H1 (cell line): ENCODE results near the gene HS3ST6. TPM values are rescaled to one million over a fixed set of nuclear protein-coding genes. Genes with fewer than 3 reads are reported as not detected.

Source experiments
- CTCF ChIA-PET: fragments of 300-600 bp; sonication (Branson Sonifier 250); formaldehyde crosslinking; loops from one replicate; lab custom pipeline; 2021; ENCODE audit not compliant: partially characterized antibody; lab: Charles Lee
- POLR2A ChIA-PET: fragments of 300-600 bp; sonication (Branson Sonifier 250); formaldehyde crosslinking; loops from one replicate; lab custom pipeline; 2021; ENCODE audit warnings: inconsistent platforms; ENCODE audit not compliant: partially characterized antibody; lab: Charles Lee
- DNase-seq, 2 experiments: peaks; one replicate each; pipeline versions ENCODE4 v3.0.0 to v3.0.0-alpha.2; 2010 to 2022; ENCODE audit warnings: low spot score in 2 of 2, low read depth in 1 of 2, mixed read lengths in 1 of 2
- FAIRE-seq: peaks from 2 replicates; lab custom pipeline; 2011; peaks lifted over from hg19 to GRCh38; lab: Jason Lieb, UNC
- H2AFZ ChIP-seq: 2 replicates; pipeline ENCODE4 v1.8.1; 2012; ENCODE audit warnings: low read length, inconsistent platforms
- H2AK5ac ChIP-seq: 2 replicates; pipeline ENCODE4 v1.6.1; 2013; ENCODE audit warnings: low read depth, low read length
- H2BK120ac ChIP-seq: replicated peaks from 2 replicates; pipeline ENCODE3; 2013; ENCODE audit warnings: low read depth, low read length, inconsistent platforms
- H2BK12ac ChIP-seq: 2 replicates; pipeline ENCODE4 v1.6.1; 2013; ENCODE audit warnings: low read depth, low read length
- H2BK15ac ChIP-seq: 2 replicates; pipeline ENCODE4 v1.6.1; 2013; ENCODE audit warnings: low read length
- H2BK20ac ChIP-seq: 2 replicates; pipeline ENCODE4 v1.6.1; 2013; ENCODE audit warnings: low read length
- H2BK5ac ChIP-seq: 2 replicates; pipeline ENCODE4 v1.6.1; 2013; ENCODE audit warnings: low read depth, low read length
- H3K14ac ChIP-seq: 2 replicates; pipeline ENCODE4 v1.6.1; 2013; ENCODE audit warnings: inconsistent platforms; ENCODE audit not compliant: insufficient read length
- H3K18ac ChIP-seq: 2 replicates; pipeline ENCODE4 v1.6.1; 2013; ENCODE audit warnings: low read length; ENCODE audit errors: extremely low read depth
- H3K23ac ChIP-seq: 2 replicates; pipeline ENCODE4 v1.6.1; 2013; ENCODE audit warnings: inconsistent platforms; ENCODE audit not compliant: insufficient read length
- H3K23me2 ChIP-seq: 2 replicates; pipeline ENCODE4 v1.6.1; 2013; ENCODE audit warnings: low read depth, low read length
- H3K27ac ChIP-seq: 2 replicates; pipeline ENCODE4 v1.6.1; 2011; ENCODE audit warnings: low read depth, low read length, inconsistent platforms
- H3K27me3 ChIP-seq, 4 experiments: replicated peaks in 1 of 4; 1 replicate in 1 of 4; 2 replicates in 3 of 4; pipeline versions ENCODE4 v1.6.1 to v1.8.1; 2011 to 2013; ENCODE audit warnings: low read length in 3 of 4, mild to moderate bottlenecking in 3 of 4, inconsistent platforms in 2 of 4, mixed read lengths in 2 of 4, moderate library complexity in 1 of 4; ENCODE audit not compliant: control insufficient read depth in 3 of 4, insufficient read depth in 3 of 4; ENCODE audit errors: extremely low read depth in 1 of 4
- H3K36me3 ChIP-seq, 4 experiments: 2 replicates each; pipeline versions ENCODE4 v1.6.1 to v1.8.1; 2011 to 2013; ENCODE audit warnings: mild to moderate bottlenecking in 4 of 4, low read length in 3 of 4, moderate library complexity in 2 of 4, control low read depth in 1 of 4, inconsistent platforms in 1 of 4; ENCODE audit not compliant: insufficient read depth in 4 of 4, control insufficient read depth in 2 of 4
- H3K4ac ChIP-seq: replicated peaks from 2 replicates; pipeline ENCODE3; 2013; ENCODE audit warnings: low read length, low read depth, mixed read lengths, inconsistent platforms; ENCODE audit not compliant: insufficient read length
- H3K4me1 ChIP-seq, 4 experiments: replicated peaks in 1 of 4; 1 replicate in 1 of 4; 2 replicates in 3 of 4; pipeline versions ENCODE4 v1.6.1 to v1.8.1; 2011 to 2013; ENCODE audit warnings: low read length in 3 of 4, inconsistent platforms in 2 of 4, mixed read lengths in 1 of 4; ENCODE audit not compliant: insufficient read depth in 4 of 4, control insufficient read depth in 3 of 4
- H3K4me2 ChIP-seq, 2 experiments: 2 replicates each; pipeline versions ENCODE4 v1.6.1 to v1.8.1; 2011 to 2013; ENCODE audit warnings: low read depth in 2 of 2, low read length in 2 of 2, control low read depth in 1 of 2, inconsistent platforms in 1 of 2, mild to moderate bottlenecking in 1 of 2; ENCODE audit not compliant: insufficient read depth in 1 of 2
- H3K4me3 ChIP-seq, 4 experiments: fragments of 200-600, 300-600 bp in 1 of 4; sonication (generic), shearing (Covaris generic), sonication (Bioruptor Twin) in 1 of 4; 2 replicates each; pipeline versions ENCODE4 v1.5.1 to v1.8.1; 2011 to 2016; ENCODE audit warnings: low read length in 4 of 4, low read depth in 3 of 4, control low read depth in 2 of 4, inconsistent platforms in 2 of 4, mild to moderate bottlenecking in 2 of 4, mixed read lengths in 1 of 4, moderate library complexity in 1 of 4; ENCODE audit not compliant: insufficient read depth in 2 of 4; ENCODE audit errors: extremely low read depth in 1 of 4
- H3K56ac ChIP-seq: replicated peaks from 2 replicates; pipeline ENCODE3; 2013; ENCODE audit warnings: low read depth, mild to moderate bottlenecking, mixed read lengths, low read length, inconsistent platforms; ENCODE audit not compliant: insufficient read length
- H3K79me1 ChIP-seq: 2 replicates; pipeline ENCODE4 v1.6.1; 2013; ENCODE audit warnings: low read depth, low read length, control low read depth
- H3K79me2 ChIP-seq, 2 experiments: 2 replicates each; pipeline versions ENCODE4 v1.6.1 to v1.8.1; 2012 to 2013; ENCODE audit warnings: low read length in 2 of 2, mild to moderate bottlenecking in 2 of 2, inconsistent platforms in 1 of 2; ENCODE audit not compliant: insufficient read depth in 2 of 2, control insufficient read depth in 1 of 2
- H3K9ac ChIP-seq, 4 experiments: replicated peaks in 1 of 4; 1 replicate in 1 of 4; 2 replicates in 3 of 4; pipeline versions ENCODE4 v1.6.1 to v1.8.1; 2011 to 2013; ENCODE audit warnings: low read depth in 3 of 4, low read length in 3 of 4, control low read depth in 2 of 4, mild to moderate bottlenecking in 2 of 4, moderate library complexity in 2 of 4, inconsistent platforms in 1 of 4; ENCODE audit errors: extremely low read depth in 1 of 4
- H3K9me3 ChIP-seq, 2 experiments: 2 replicates each; pipeline versions ENCODE4 v1.6.1 to v1.8.1; 2012 to 2013; ENCODE audit warnings: mild to moderate bottlenecking in 2 of 2, moderate library complexity in 2 of 2, control low read depth in 1 of 2, inconsistent platforms in 1 of 2, low read depth in 1 of 2, low read length in 1 of 2, mixed read lengths in 1 of 2; ENCODE audit not compliant: insufficient read depth in 2 of 2
- H4K20me1 ChIP-seq, 2 experiments: replicated peaks in 1 of 2; 2 replicates each; pipeline versions ENCODE3 to v1.8.1; 2011 to 2013; ENCODE audit warnings: inconsistent platforms in 2 of 2, low read length in 2 of 2, mild to moderate bottlenecking in 1 of 2; ENCODE audit not compliant: insufficient read depth in 2 of 2, control insufficient read depth in 1 of 2
- H4K5ac ChIP-seq: 2 replicates; pipeline ENCODE4 v1.6.1; 2013; ENCODE audit warnings: low read length, low read depth, mixed read lengths, inconsistent platforms; ENCODE audit not compliant: insufficient read length
- H4K8ac ChIP-seq: 2 replicates; pipeline ENCODE4 v1.8.0; 2013; ENCODE audit warnings: mild to moderate bottlenecking, moderate library complexity, low read length, inconsistent platforms; ENCODE audit not compliant: insufficient read depth; ENCODE audit errors: extremely low read depth
- H4K91ac ChIP-seq: replicated peaks from 2 replicates; pipeline ENCODE3; 2013; ENCODE audit warnings: low read length, mixed read lengths, inconsistent platforms; ENCODE audit not compliant: insufficient read length
- CHD1 ChIP-seq: IDR thresholded peaks from 2 replicates; pipeline ENCODE4 v1.6.1; 2012; ENCODE audit warnings: low read depth, low read length, improper control_type of control experiment
- ZNF274 ChIP-seq: IDR thresholded peaks from 2 replicates; pipeline ENCODE4 v1.7.0; 2012; ENCODE audit warnings: low read length, borderline replicate concordance; ENCODE audit errors: extremely low read depth
- WGBS, 2 experiments: shearing (Covaris generic) in 1 of 2; methylation state at CpG; one replicate each; pipeline versions ENCODE4 v1.1.6 to v1.1.7; 2013 to 2015; ENCODE audit warnings: low lambda C conversion rate in 2 of 2, mixed read lengths in 2 of 2, inconsistent platforms in 1 of 2, low coverage in 1 of 2, missing lambda C conversion rate in 1 of 2; ENCODE audit not compliant: insufficient replicate concordance in 2 of 2, insufficient coverage in 1 of 2, insufficient read length in 1 of 2; ENCODE audit errors: extremely low coverage in 1 of 2, missing lambda C conversion rate in 1 of 2; 5-methylcytosine and 5-hydroxymethylcytosine counted together
- polyA plus RNA-seq, 7 experiments: library from polyadenylated mRNA; depleted of rRNA in 3 of 7; stranded (reverse) in 5 of 7; unstranded in 2 of 7; fragments of >200 nt in 5 of 7; fragments of 200-250 nt in 2 of 7; gene quantifications; 1 replicate in 5 of 7; 2 replicates in 1 of 7; 4 replicates in 1 of 7; pipeline versions ENCODE4 v1.2.1 to v1.2.3, GENCODE V29; 2011 to 2013; ENCODE audit warnings: missing spikeins in 2 of 7, mixed read lengths in 2 of 7
- total RNA-seq: library from RNA; stranded (reverse); fragmentation: NEBNext Ultra II Directional; extraction: Animal tissue kit (Norgen Biotek cat#: 25700); gene quantifications from 2 replicates; pipeline ENCODE4 v1.2.1, GENCODE V29; 2021
- TF ChIP-seq, protein P1 (sequence below): IDR thresholded peaks from 2 replicates; pipeline ENCODE4 v1.6.1; 2012; ENCODE audit warnings: low read length, inconsistent platforms
- TF ChIP-seq, protein P2 (sequence below), 3 experiments: IDR thresholded peaks; 1 replicate in 2 of 3; 2 replicates in 1 of 3; pipeline versions ENCODE4 v1.5.1 to v1.6.1; 2011; ENCODE audit warnings: low read length in 3 of 3, mild to moderate bottlenecking in 3 of 3, inconsistent platforms in 2 of 3, low read depth in 1 of 3, moderate library complexity in 1 of 3; ENCODE audit not compliant: insufficient read depth in 1 of 3; ENCODE audit errors: control extremely low read depth in 1 of 3

The HS3ST6 gene
- total and polyA plus RNA-seq, 2 of the 8 experiments (the other 6 are each of a cell fraction or from before 2014, with no cell fraction given) = 0.36 to 0.39 TPM

DNA sequence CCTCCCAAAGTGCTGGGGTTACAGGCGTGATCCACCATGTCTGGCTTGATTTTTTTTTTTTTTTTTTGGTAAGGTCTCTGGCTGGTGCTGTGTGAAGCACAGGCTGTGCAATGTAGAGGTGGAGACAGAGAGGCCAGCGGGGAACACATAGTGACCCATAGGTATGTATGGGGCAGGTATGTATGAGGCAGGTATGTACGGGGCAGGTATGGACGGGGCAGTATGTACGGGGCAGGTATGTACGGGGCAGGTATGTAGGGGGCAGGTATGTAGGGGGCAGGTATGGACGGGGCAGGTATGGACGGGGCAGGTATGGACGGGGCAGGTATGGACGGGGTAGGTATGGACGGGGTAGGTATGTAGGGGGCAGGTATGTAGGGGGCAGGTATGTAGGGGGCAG is 31.3 kb upstream of the HS3ST6 start:
- Histone ChIP-seq H3K27me3 (no peaks in the 10 kb centered on the region), H3K9ac (no peak overlapping the region), H3K4me1 (peaks cover 0 to 3% (median 0%) of the 10 kb centered on the region in 4 experiments; a peak in 3 of 7 replicates), H2BK15ac (no peak overlapping the region), H2AK5ac (no peak overlapping the region), H3K23ac (no peak overlapping the region), H3K4me2 (no peak overlapping the region), H3K79me1 (no peaks in the 10 kb centered on the region), H3K4me3 (no peak overlapping the region), H4K91ac (no peak overlapping the region), H2BK120ac (no peak overlapping the region), H3K36me3 (no peaks in the 10 kb centered on the region), H4K8ac (no peak overlapping the region), H3K14ac (no peak overlapping the region), H3K18ac (no peak overlapping the region), H2BK20ac (no peak overlapping the region), H3K27ac (no peak overlapping the region), H4K20me1 (peaks cover 0 to 4% of the 10 kb centered on the region in 2 experiments), H3K23me2 (no peaks in the 10 kb centered on the region), H4K5ac (no peak overlapping the region), H2AFZ (no peak overlapping the region), H3K4ac (no peak overlapping the region), H2BK12ac (no peak overlapping the region), H3K9me3 (no peaks in the 10 kb centered on the region), H3K79me2 (no peaks in the 10 kb centered on the region), H2BK5ac (no peak overlapping the region), H3K56ac (no peak overlapping the region)
- ChIA-PET CTCF (interaction anchor here (0.6 to 1.3 kb wide), 2 partner anchors 54 to 98 kb away, joined by 3 to 6 read pairs; partner anchors contain the start of genes NTHL1 and TSC2), POLR2A (interaction anchor here (7.2 to 11.7 kb wide), 2 partner anchors 10 to 15 kb away, joined by 165 to 336 read pairs; partner anchors contain the start of genes NDUFB10, RNF151, RPL3L and RPS2)
- DNase-seq (no peak), FAIRE-seq (no peak)
- WGBS, 2 experiments = 96% methylated on average over 5 of the region's 11 CpGs; no CpG with 5 or more reads in 1 of the 2 experiments
- TF ChIP-seq ZNF274 (no peak), CHD1 (no peak)
- TF ChIP-seq, protein P1, sequence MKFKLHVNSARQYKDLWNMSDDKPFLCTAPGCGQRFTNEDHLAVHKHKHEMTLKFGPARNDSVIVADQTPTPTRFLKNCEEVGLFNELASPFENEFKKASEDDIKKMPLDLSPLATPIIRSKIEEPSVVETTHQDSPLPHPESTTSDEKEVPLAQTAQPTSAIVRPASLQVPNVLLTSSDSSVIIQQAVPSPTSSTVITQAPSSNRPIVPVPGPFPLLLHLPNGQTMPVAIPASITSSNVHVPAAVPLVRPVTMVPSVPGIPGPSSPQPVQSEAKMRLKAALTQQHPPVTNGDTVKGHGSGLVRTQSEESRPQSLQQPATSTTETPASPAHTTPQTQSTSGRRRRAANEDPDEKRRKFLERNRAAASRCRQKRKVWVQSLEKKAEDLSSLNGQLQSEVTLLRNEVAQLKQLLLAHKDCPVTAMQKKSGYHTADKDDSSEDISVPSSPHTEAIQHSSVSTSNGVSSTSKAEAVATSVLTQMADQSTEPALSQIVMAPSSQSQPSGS = no peak
- TF ChIP-seq, protein P2, sequence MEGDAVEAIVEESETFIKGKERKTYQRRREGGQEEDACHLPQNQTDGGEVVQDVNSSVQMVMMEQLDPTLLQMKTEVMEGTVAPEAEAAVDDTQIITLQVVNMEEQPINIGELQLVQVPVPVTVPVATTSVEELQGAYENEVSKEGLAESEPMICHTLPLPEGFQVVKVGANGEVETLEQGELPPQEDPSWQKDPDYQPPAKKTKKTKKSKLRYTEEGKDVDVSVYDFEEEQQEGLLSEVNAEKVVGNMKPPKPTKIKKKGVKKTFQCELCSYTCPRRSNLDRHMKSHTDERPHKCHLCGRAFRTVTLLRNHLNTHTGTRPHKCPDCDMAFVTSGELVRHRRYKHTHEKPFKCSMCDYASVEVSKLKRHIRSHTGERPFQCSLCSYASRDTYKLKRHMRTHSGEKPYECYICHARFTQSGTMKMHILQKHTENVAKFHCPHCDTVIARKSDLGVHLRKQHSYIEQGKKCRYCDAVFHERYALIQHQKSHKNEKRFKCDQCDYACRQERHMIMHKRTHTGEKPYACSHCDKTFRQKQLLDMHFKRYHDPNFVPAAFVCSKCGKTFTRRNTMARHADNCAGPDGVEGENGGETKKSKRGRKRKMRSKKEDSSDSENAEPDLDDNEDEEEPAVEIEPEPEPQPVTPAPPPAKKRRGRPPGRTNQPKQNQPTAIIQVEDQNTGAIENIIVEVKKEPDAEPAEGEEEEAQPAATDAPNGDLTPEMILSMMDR (IDR thresholded peaks at IDR 0.05; ENCODE audit: control extremely low read depth in 1 of 3, insufficient read depth in 1 of 3, low read depth in 1 of 3, low read length in 3 of 3) = no peak
